ENCODE measurements around the gene UNC5B.

The UNC5B gene

GRCh38 chr10:71249996-71250395, 37.6 kb downstream of the UNC5B start:
- DNase-seq (ENCODE audit: low read depth), result no peak
- TF ChIP-seq CTCF (IDR thresholded peaks at IDR 0.05; ENCODE audit: control insufficient read depth, extremely low read depth, insufficient read depth), result no peak
- H3K4me3 ChIP-seq (ENCODE audit: low read depth, low read length), result no peak overlapping the region

- no peak overlapping the region for H3K4me3 ChIP-seq (ENCODE audit: low read depth, low read length)
- DNase-seq (ENCODE audit: low read depth), result no peak
- TF ChIP-seq CTCF (IDR thresholded peaks at IDR 0.05; ENCODE audit: control insufficient read depth, extremely low read depth, insufficient read depth), result no peak
These were observed 38.0 kb downstream of the UNC5B start for GRCh38 chr10:71250405-71250804.

GRCh38 chr10:71250842-71251241, 38.5 kb downstream of the UNC5B start:
- no peak for DNase-seq (ENCODE audit: low read depth)
- H3K4me3 ChIP-seq (ENCODE audit: low read depth, low read length), result no peak overlapping the region
- no peak for TF ChIP-seq CTCF (IDR thresholded peaks at IDR 0.05; ENCODE audit: control insufficient read depth, extremely low read depth, insufficient read depth)

- TF ChIP-seq CTCF (IDR thresholded peaks at IDR 0.05; ENCODE audit: control insufficient read depth, extremely low read depth, insufficient read depth), result no peak
- no peak for DNase-seq (ENCODE audit: low read depth)
- H3K4me3 ChIP-seq (ENCODE audit: low read depth, low read length), result no peak overlapping the region
These were observed 38.9 kb downstream of the UNC5B start for GRCh38 chr10:71251319-71251718.

- no peak for DNase-seq (ENCODE audit: low read depth)
- TF ChIP-seq CTCF (IDR thresholded peaks at IDR 0.05; ENCODE audit: control insufficient read depth, extremely low read depth, insufficient read depth), result no peak
- no peak overlapping the region for H3K4me3 ChIP-seq (ENCODE audit: low read depth, low read length)
These were observed 39.9 kb downstream of the UNC5B start for GRCh38 chr10:71252220-71252619.

GRCh38 chr10:71253981-71254818, 41.8 kb downstream of the UNC5B start:
- TF ChIP-seq CTCF (IDR thresholded peaks at IDR 0.05; ENCODE audit: control insufficient read depth, extremely low read depth, insufficient read depth), result no peak
- no peak for DNase-seq (ENCODE audit: low read depth)
- H3K4me3 ChIP-seq (ENCODE audit: low read depth, low read length), result no peak overlapping the region

Measured in LNCaP clone FGC (cell line).